ENCODE measurements around the gene KCMF1. TPM values are rescaled to one million over a fixed set of nuclear protein-coding genes. Genes with fewer than 3 reads are reported as not detected.

Gene KCMF1
- total and polyA plus RNA-seq, 7 donors: 35.7 to 73.1 (median 44.6) TPM

GRCh38 chr2:84996909-84997308 is 25.9 kb downstream of the KCMF1 start:
- DNase-seq: no peak
- Histone ChIP-seq H3K4me1 (peaks cover 0 to 65% (median 57%) of the 10 kb centered on the region in 4 donors), H3K36me3 (no peaks in the 10 kb centered on the region), H3K4me3 (no peak overlapping the region), H3K9me3 (no peaks in the 10 kb centered on the region), H3K27me3 (no peaks in the 10 kb centered on the region), H3K27ac (no peak overlapping the region)
- TF ChIP-seq POLR2A (IDR thresholded peaks at IDR 0.05) (no peak), EP300 (IDR thresholded peaks at IDR 0.05) (no peak), POLR2AphosphoS5 (IDR thresholded peaks at IDR 0.05) (no peak), CTCF (IDR thresholded peaks at IDR 0.05) (no peak)
- intact Hi-C loops (cut with DNase I): no loop called here
- 20 to 67% methylated on average over 2 of the region's 2 CpGs for WGBS, 2 donors

GRCh38 chr2:84999553-84999955 is 28.6 kb downstream of the KCMF1 start:
- Histone ChIP-seq H3K27me3 (no peaks in the 10 kb centered on the region), H3K36me3 (no peaks in the 10 kb centered on the region), H3K9me3 (no peaks in the 10 kb centered on the region), H3K4me1 (peaks cover 0 to 69% (median 65%) of the 10 kb centered on the region in 4 donors), H3K4me3 (no peak overlapping the region), H3K27ac (no peak overlapping the region)
- TF ChIP-seq POLR2AphosphoS5 (IDR thresholded peaks at IDR 0.05) (no peak), POLR2A (IDR thresholded peaks at IDR 0.05) (no peak), CTCF (IDR thresholded peaks at IDR 0.05) (no peak), EP300 (IDR thresholded peaks at IDR 0.05) (no peak)
- intact Hi-C loops (cut with DNase I): no loop called here
- no peak for DNase-seq

- TF ChIP-seq EP300 (IDR thresholded peaks at IDR 0.05) (no peak), POLR2AphosphoS5 (IDR thresholded peaks at IDR 0.05) (no peak), POLR2A (IDR thresholded peaks at IDR 0.05) (no peak), CTCF (IDR thresholded peaks at IDR 0.05) (no peak)
- 24 to 57% methylated on average over 2 of the region's 2 CpGs for WGBS, 2 donors
- no peak for DNase-seq
- H3K4me1 ChIP-seq: peaks cover 0 to 51% (median 47%) of the 10 kb centered on the region in 4 donors
- intact Hi-C loops (cut with DNase I): no loop called here
- H3K27me3 ChIP-seq: no peaks in the 10 kb centered on the region
- no peak overlapping the region for H3K4me3 ChIP-seq
- no peak overlapping the region for H3K27ac ChIP-seq
- H3K9me3 ChIP-seq: no peaks in the 10 kb centered on the region
- no peaks in the 10 kb centered on the region for H3K36me3 ChIP-seq
These were observed 30.6 kb downstream of the KCMF1 start for GRCh38 chr2:85001595-85001994.

GRCh38 chr2:85002534-85002933 is 31.6 kb downstream of the KCMF1 start:
- Histone ChIP-seq H3K4me1 (peaks cover 0 to 54% (median 42%) of the 10 kb centered on the region in 4 donors), H3K4me3 (no peak overlapping the region), H3K27me3 (no peaks in the 10 kb centered on the region), H3K27ac (no peak overlapping the region), H3K9me3 (no peaks in the 10 kb centered on the region), H3K36me3 (no peaks in the 10 kb centered on the region)
- no peak for TF ChIP-seq POLR2AphosphoS5 (IDR thresholded peaks at IDR 0.05)
- TF ChIP-seq EP300 (IDR thresholded peaks at IDR 0.05): no peak
- no peak for TF ChIP-seq POLR2A (IDR thresholded peaks at IDR 0.05)
- TF ChIP-seq CTCF (IDR thresholded peaks at IDR 0.05): no peak
- DNase-seq: no peak
- intact Hi-C loops (cut with DNase I): no loop called here

GRCh38 chr2:85008252-85008651 is 37.3 kb downstream of the KCMF1 start:
- no peak overlapping the region for H3K27ac ChIP-seq
- peaks cover 0 to 39% (median 21%) of the 10 kb centered on the region in 4 donors for H3K4me1 ChIP-seq
- 95 to 98% methylated on average over 2 of the region's 2 CpGs for WGBS, 2 donors
- DNase-seq: no peak
- H3K36me3 ChIP-seq: no peaks in the 10 kb centered on the region
- no peaks in the 10 kb centered on the region for H3K9me3 ChIP-seq
- intact Hi-C loops (cut with DNase I): no loop called here
- no peak overlapping the region for H3K4me3 ChIP-seq
- H3K27me3 ChIP-seq: no peaks in the 10 kb centered on the region
- TF ChIP-seq CTCF (IDR thresholded peaks at IDR 0.05) (no peak), POLR2A (IDR thresholded peaks at IDR 0.05) (no peak), POLR2AphosphoS5 (IDR thresholded peaks at IDR 0.05) (no peak)

Measured in sigmoid colon (tissue), 7 donors.